Measurements from ENCODE around the gene WSCD2. TPM values are rescaled to one million over a fixed set of nuclear protein-coding genes. Genes with fewer than 3 reads are reported as not detected.
"Not testable (repeated sequence)": the region's sequence is repeated elsewhere in the genome, so short reads cannot be mapped to it uniquely, and the experiment has no call there.

The WSCD2 gene
- total RNA-seq, 1 donor from 2014 or later: not detected

GRCh38 chr12:108204117-108204987, 75.3 kb downstream of the WSCD2 start:
- DNase-seq (ENCODE audit: low spot score): no peak
- intact Hi-C loops (cut with micrococcal nuclease): no loop called here
- Mint-ChIP-seq H3K4me1 (ENCODE audit: low read depth) (no peaks in the 10 kb centered on the region), H3K36me3 (ENCODE audit: low read depth) (no peaks in the 10 kb centered on the region), H3K27me3 (ENCODE audit: insufficient read depth) (peaks cover 6% of the 10 kb centered on the region), H3K9me3 (no peaks in the 10 kb centered on the region), H3K4me3 (no peak overlapping the region), H3K27ac (no peak overlapping the region)

- Mint-ChIP-seq H3K9me3 (no peaks in the 10 kb centered on the region), H3K27me3 (ENCODE audit: insufficient read depth) (peaks cover 6% of the 10 kb centered on the region), H3K27ac (no peak overlapping the region), H3K4me3 (no peak overlapping the region), H3K4me1 (ENCODE audit: low read depth) (no peaks in the 10 kb centered on the region), H3K36me3 (ENCODE audit: low read depth) (no peaks in the 10 kb centered on the region)
- DNase-seq (ENCODE audit: low spot score): no peak
- intact Hi-C loops (cut with micrococcal nuclease): no loop called here
These were observed 76.8 kb downstream of the WSCD2 start for GRCh38 chr12:108205864-108206263.

- intact Hi-C loops (cut with micrococcal nuclease): no loop called here
- H3K9me3 Mint-ChIP-seq: no peaks in the 10 kb centered on the region
- H3K27ac Mint-ChIP-seq: no peak overlapping the region
- H3K4me1 Mint-ChIP-seq (ENCODE audit: low read depth): no peaks in the 10 kb centered on the region
- no peak for DNase-seq (ENCODE audit: low spot score)
- H3K4me3 Mint-ChIP-seq: no peak overlapping the region
- no peaks in the 10 kb centered on the region for H3K36me3 Mint-ChIP-seq (ENCODE audit: low read depth)
- peaks cover 6% of the 10 kb centered on the region for H3K27me3 Mint-ChIP-seq (ENCODE audit: insufficient read depth)
These were observed 79.0 kb downstream of the WSCD2 start for GRCh38 chr12:108207791-108208730.

GRCh38 chr12:108210001-108210400, 80.9 kb downstream of the WSCD2 start:
- intact Hi-C loops (cut with micrococcal nuclease): no loop called here
- H3K9me3 Mint-ChIP-seq: no peaks in the 10 kb centered on the region
- no peak overlapping the region for H3K27ac Mint-ChIP-seq
- no peak for DNase-seq (ENCODE audit: low spot score)
- no peaks in the 10 kb centered on the region for H3K27me3 Mint-ChIP-seq (ENCODE audit: insufficient read depth)
- no peaks in the 10 kb centered on the region for H3K4me1 Mint-ChIP-seq (ENCODE audit: low read depth)
- H3K4me3 Mint-ChIP-seq: no peak overlapping the region
- no peaks in the 10 kb centered on the region for H3K36me3 Mint-ChIP-seq (ENCODE audit: low read depth)

GRCh38 chr12:108211157-108211556, 82.1 kb downstream of the WSCD2 start:
- Mint-ChIP-seq H3K4me1 (ENCODE audit: low read depth) (no peaks in the 10 kb centered on the region), H3K27me3 (ENCODE audit: insufficient read depth) (no peaks in the 10 kb centered on the region), H3K27ac (no peak overlapping the region), H3K4me3 (no peak overlapping the region), H3K36me3 (ENCODE audit: low read depth) (no peaks in the 10 kb centered on the region), H3K9me3 (no peaks in the 10 kb centered on the region)
- intact Hi-C loops (cut with micrococcal nuclease): no loop called here
- no peak for DNase-seq (ENCODE audit: low spot score)

- Mint-ChIP-seq H3K4me1 (ENCODE audit: low read depth) (no peaks in the 10 kb centered on the region), H3K27ac (no peak overlapping the region), H3K36me3 (ENCODE audit: low read depth) (no peaks in the 10 kb centered on the region), H3K4me3 (no peak overlapping the region), H3K27me3 (ENCODE audit: insufficient read depth) (no peaks in the 10 kb centered on the region), H3K9me3 (no peaks in the 10 kb centered on the region)
- intact Hi-C loops (cut with micrococcal nuclease): no loop called here
- no peak for DNase-seq (ENCODE audit: low spot score)
These were observed 84.9 kb downstream of the WSCD2 start for GRCh38 chr12:108213871-108214445.

GRCh38 chr12:108214486-108214885, 85.4 kb downstream of the WSCD2 start:
- intact Hi-C loops (cut with micrococcal nuclease): no loop called here
- no peak overlapping the region for H3K4me3 Mint-ChIP-seq
- no peaks in the 10 kb centered on the region for H3K4me1 Mint-ChIP-seq (ENCODE audit: low read depth)
- no peak overlapping the region for H3K27ac Mint-ChIP-seq
- H3K27me3 Mint-ChIP-seq (ENCODE audit: insufficient read depth): no peaks in the 10 kb centered on the region
- no peaks in the 10 kb centered on the region for H3K36me3 Mint-ChIP-seq (ENCODE audit: low read depth)
- DNase-seq (ENCODE audit: low spot score): no peak
- H3K9me3 Mint-ChIP-seq: no peaks in the 10 kb centered on the region

- H3K36me3 Mint-ChIP-seq (ENCODE audit: low read depth): no peaks in the 10 kb centered on the region
- no peaks in the 10 kb centered on the region for H3K9me3 Mint-ChIP-seq
- intact Hi-C loops (cut with micrococcal nuclease): no loop called here
- no peak for DNase-seq (ENCODE audit: low spot score)
- no peaks in the 10 kb centered on the region for H3K27me3 Mint-ChIP-seq (ENCODE audit: insufficient read depth)
- H3K4me3 Mint-ChIP-seq: no peak overlapping the region
- H3K4me1 Mint-ChIP-seq (ENCODE audit: low read depth): no peaks in the 10 kb centered on the region
- H3K27ac Mint-ChIP-seq: no peak overlapping the region
These were observed 86.4 kb downstream of the WSCD2 start for GRCh38 chr12:108215458-108215857.

- Mint-ChIP-seq H3K36me3 (ENCODE audit: low read depth) (no peaks in the 10 kb centered on the region), H3K27ac (no peak overlapping the region), H3K27me3 (ENCODE audit: insufficient read depth) (no peaks in the 10 kb centered on the region), H3K4me1 (ENCODE audit: low read depth) (no peaks in the 10 kb centered on the region), H3K9me3 (no peaks in the 10 kb centered on the region), H3K4me3 (no peak overlapping the region)
- intact Hi-C loops (cut with micrococcal nuclease): no loop called here
- DNase-seq (ENCODE audit: low spot score): no peak
These were observed 89.8 kb downstream of the WSCD2 start for GRCh38 chr12:108218921-108219320.

- H3K36me3 Mint-ChIP-seq (ENCODE audit: low read depth); DNase-seq (ENCODE audit: low spot score); H3K9me3 Mint-ChIP-seq; intact Hi-C loops (cut with micrococcal nuclease); H3K27me3 Mint-ChIP-seq (ENCODE audit: insufficient read depth); H3K4me3 Mint-ChIP-seq; H3K4me1 Mint-ChIP-seq (ENCODE audit: low read depth); H3K27ac Mint-ChIP-seq: not testable (repeated sequence)
These were observed 96.0 kb downstream of the WSCD2 start for GRCh38 chr12:108225101-108225500.

GRCh38 chr12:108226866-108227265, 97.8 kb downstream of the WSCD2 start:
- H3K4me3 Mint-ChIP-seq: no peak overlapping the region

GRCh38 chr12:108228746-108229145, 99.7 kb downstream of the WSCD2 start:
- no peaks in the 10 kb centered on the region for H3K4me1 Mint-ChIP-seq (ENCODE audit: low read depth)
- intact Hi-C loops (cut with micrococcal nuclease): no loop called here
- no peaks in the 10 kb centered on the region for H3K36me3 Mint-ChIP-seq (ENCODE audit: low read depth)
- no peak for DNase-seq (ENCODE audit: low spot score)
- H3K27me3 Mint-ChIP-seq (ENCODE audit: insufficient read depth): no peaks in the 10 kb centered on the region
- H3K27ac Mint-ChIP-seq: no peak overlapping the region
- no peak overlapping the region for H3K4me3 Mint-ChIP-seq
- H3K9me3 Mint-ChIP-seq: no peaks in the 10 kb centered on the region

More at GRCh38 chr12:108226866-108227265, 97.8 kb downstream of the WSCD2 start:
- Mint-ChIP-seq H3K27me3 (ENCODE audit: insufficient read depth) (no peaks in the 10 kb centered on the region), H3K36me3 (ENCODE audit: low read depth) (no peaks in the 10 kb centered on the region), H3K9me3 (no peaks in the 10 kb centered on the region), H3K27ac (no peak overlapping the region), H3K4me1 (ENCODE audit: low read depth) (no peaks in the 10 kb centered on the region)
- no peak for DNase-seq (ENCODE audit: low spot score)
- intact Hi-C loops (cut with micrococcal nuclease): no loop called here
